Osteocyte (in vitro differentiated cells): Measurements from ENCODE around the gene VWCE. TPM values are rescaled to one million over a fixed set of nuclear protein-coding genes. Genes with fewer than 3 reads are reported as not detected.
"Not testable (repeated sequence)": the region's sequence is repeated elsewhere in the genome, so short reads cannot be mapped to it uniquely, and the experiment has no call there.

ENCODE experiments used
- DNase-seq: peaks from one replicate; pipeline ENCODE4 v3.0.0; 2021; ENCODE audit warnings: mixed read lengths; ENCODE audit not compliant: unreplicated experiment; ENCODE audit errors: extremely low spot score
- H3K27ac Mint-ChIP-seq: one replicate; pipeline ENCODE4 v1.8.0; 2021; ENCODE audit warnings: mild to moderate bottlenecking, mixed read lengths; ENCODE audit not compliant: unreplicated experiment
- H3K27me3 Mint-ChIP-seq: one replicate; pipeline ENCODE4 v1.8.0; 2021; ENCODE audit warnings: mixed read lengths; ENCODE audit not compliant: unreplicated experiment
- H3K36me3 Mint-ChIP-seq: one replicate; pipeline ENCODE4 v1.8.0; 2021; ENCODE audit warnings: mixed read lengths; ENCODE audit not compliant: unreplicated experiment
- H3K4me1 Mint-ChIP-seq: one replicate; pipeline ENCODE4 v1.8.0; 2021; ENCODE audit warnings: mixed read lengths; ENCODE audit not compliant: unreplicated experiment
- H3K4me3 Mint-ChIP-seq: one replicate; pipeline ENCODE4 v1.8.0; 2021; ENCODE audit warnings: mild to moderate bottlenecking, moderate library complexity, mixed read lengths; ENCODE audit not compliant: unreplicated experiment
- H3K9me3 Mint-ChIP-seq: one replicate; pipeline ENCODE4 v1.8.0; 2021; ENCODE audit warnings: mixed read lengths; ENCODE audit not compliant: unreplicated experiment
- total RNA-seq: library from RNA; stranded (reverse); gene quantifications from 2 replicates; pipeline ENCODE4 v1.2.1, GENCODE V29; 2021

VWCE gene
- total RNA-seq, 1 donor from 2014 or later, result 8.8 TPM

DNA sequence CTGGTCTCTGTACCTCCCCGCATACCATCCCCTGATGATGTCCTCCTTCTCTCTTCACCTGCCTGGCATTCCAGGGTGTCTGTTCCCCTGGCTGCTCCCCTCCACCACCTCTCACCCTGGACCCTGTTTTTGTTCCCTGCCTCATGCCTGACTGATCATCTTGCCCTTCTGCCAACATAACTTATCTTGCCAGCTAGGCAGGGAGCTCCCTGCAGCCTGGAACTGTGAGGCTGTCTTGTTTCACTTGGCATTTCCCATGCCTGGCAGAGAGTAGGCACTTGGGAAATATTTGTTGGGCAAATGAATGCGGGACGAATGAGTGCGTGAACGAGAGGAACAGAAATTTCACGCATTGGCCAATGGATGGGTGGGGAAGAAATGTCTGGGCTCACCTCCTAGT is 84.5 kb downstream of the VWCE start:
- not testable (repeated sequence) for H3K36me3 Mint-ChIP-seq, H3K9me3 Mint-ChIP-seq, H3K4me3 Mint-ChIP-seq, H3K27ac Mint-ChIP-seq, H3K4me1 Mint-ChIP-seq, DNase-seq, H3K27me3 Mint-ChIP-seq

Other genes with a start within 250 kb of the VWCE start
- not detected in 2 replicates for gene CD5, start 192.8 kb downstream of the VWCE start, total RNA-seq
- gene VPS37C, start 133.9 kb downstream of the VWCE start, total RNA-seq, result 19.6 and 21.2 TPM in 2 replicates
- not detected in 2 replicates for gene PGA3, start 91.8 kb downstream of the VWCE start, total RNA-seq
- gene PGA4, start 73.0 kb downstream of the VWCE start, total RNA-seq, result not detected in 2 replicates
- gene PGA5, start 54.1 kb downstream of the VWCE start, total RNA-seq, result not detected in 2 replicates
- gene DDB1, start 37.8 kb upstream of the VWCE start, total RNA-seq, result 259 and 266 TPM in 2 replicates
- 41.7 and 46.3 TPM in 2 replicates for gene TKFC, start 37.9 kb upstream of the VWCE start, total RNA-seq
- 49.5 and 57.0 TPM in 2 replicates for gene CYB561A3, start 66.6 kb upstream of the VWCE start, total RNA-seq
- gene TMEM138, start 67.1 kb upstream of the VWCE start, total RNA-seq, result 49.4 and 51.3 TPM in 2 replicates
- gene TMEM216, start 97.3 kb upstream of the VWCE start, total RNA-seq, result 11.3 and 11.4 TPM in 2 replicates
- gene CPSF7, start 134.7 kb upstream of the VWCE start, total RNA-seq, result 80.0 and 82.7 TPM in 2 replicates
- gene SDHAF2, start 134.8 kb upstream of the VWCE start, total RNA-seq, result 35.7 and 40.5 TPM in 2 replicates
- gene LRRC10B, start 213.4 kb upstream of the VWCE start, total RNA-seq, result not detected in 2 replicates